Hematopoietic multipotent progenitor cell treated with erythropoietin and hydrocortisone succinate and interleukin-3 and kit ligand, for 15 days (in vitro differentiated cells): ENCODE data around the gene DNM3.
"Not testable (repeated sequence)": the region's sequence is repeated elsewhere in the genome, so short reads cannot be mapped to it uniquely, and the experiment has no call there.

Source experiments
- DNase-seq: peaks from one replicate; pipeline ENCODE4 v3.0.0-alpha.2; 2015; ENCODE audit warnings: low spot score

Gene DNM3

DNA sequence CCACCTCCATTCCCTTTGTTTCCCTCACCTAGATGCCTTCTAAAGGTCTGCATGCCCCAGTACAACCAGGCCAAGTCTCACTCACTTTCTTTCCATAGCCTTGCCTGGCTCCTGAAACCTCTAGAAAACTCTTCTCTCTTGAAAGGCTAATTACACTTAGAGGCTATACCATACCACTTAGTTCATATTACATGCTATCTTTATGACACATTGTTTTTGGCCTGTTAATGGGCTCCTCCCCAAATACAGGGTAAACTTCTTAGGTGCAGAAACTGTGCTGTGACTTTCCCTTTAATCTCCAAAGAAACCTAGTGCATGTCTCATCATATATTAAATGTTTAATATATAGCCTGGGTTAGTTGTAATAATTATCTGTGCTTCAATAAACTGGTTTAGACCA is 522.6 kb downstream of the DNM3 start:
- no peak for DNase-seq

GRCh38 chr1:172371646-172372045 is 530.3 kb downstream of the DNM3 start:
- not testable (repeated sequence) for DNase-seq

DNA sequence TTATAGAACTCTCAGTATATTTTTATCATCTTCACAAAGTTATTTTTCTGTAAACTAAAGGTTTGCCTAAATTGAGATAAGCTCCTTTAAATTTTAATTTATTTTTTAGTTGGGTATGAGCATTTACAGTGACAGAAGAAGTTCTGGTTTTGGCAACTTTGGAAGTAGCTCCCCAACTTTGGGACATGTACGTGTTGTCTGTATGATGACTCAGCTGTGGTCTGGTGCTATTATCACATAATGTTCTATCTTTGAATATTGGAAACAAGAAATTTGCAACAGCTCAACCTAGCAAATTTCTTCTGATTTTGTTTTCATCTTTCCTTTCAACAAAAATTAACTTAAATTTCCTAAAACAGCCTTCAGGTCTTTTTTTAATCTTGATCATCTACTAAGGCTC is 532.6 kb downstream of the DNM3 start:
- DNase-seq, result no peak

- no peak for DNase-seq
These were observed 533.9 kb downstream of the DNM3 start for GRCh38 chr1:172375211-172375631.

DNA sequence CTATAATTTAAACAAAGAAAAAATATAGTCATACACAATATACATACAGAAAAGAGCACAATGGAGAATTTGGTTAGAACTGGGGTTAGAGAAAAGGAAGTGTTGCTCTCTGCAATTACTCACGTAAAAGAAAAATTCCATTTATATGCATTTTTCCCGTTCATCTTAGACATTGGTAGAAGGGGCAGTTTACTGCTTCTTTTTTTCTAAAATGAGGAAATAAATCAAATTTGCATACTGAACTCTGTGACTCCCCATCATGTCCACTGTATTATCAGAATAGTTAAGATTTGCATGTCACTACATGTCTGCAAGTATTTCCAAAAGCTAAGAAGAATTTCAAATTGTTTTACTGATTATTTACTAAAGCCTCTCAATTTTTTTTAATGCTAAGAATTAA is 535.1 kb downstream of the DNM3 start:
- DNase-seq, result no peak

DNA sequence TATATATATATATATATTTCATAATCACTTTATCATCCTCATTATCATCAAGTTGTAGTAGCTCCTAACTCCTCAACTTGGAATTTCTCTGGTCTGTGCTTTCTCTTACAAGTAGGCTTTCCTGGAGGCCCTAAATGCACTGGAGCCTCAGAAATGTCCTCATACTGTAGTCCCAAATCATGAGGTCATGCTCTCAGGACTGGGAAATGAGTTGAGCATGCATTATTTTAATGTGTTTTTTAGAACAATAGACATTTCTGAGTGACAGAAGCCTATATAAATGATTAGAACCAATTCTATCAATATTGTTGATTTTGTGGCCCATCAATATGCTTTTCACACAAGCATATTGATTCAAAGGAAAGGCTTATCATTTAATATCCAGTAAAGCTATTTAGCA is 536.3 kb downstream of the DNM3 start:
- DNase-seq, result no peak

- no peak for DNase-seq
These were observed 536.9 kb downstream of the DNM3 start for GRCh38 chr1:172378109-172378760.

DNA sequence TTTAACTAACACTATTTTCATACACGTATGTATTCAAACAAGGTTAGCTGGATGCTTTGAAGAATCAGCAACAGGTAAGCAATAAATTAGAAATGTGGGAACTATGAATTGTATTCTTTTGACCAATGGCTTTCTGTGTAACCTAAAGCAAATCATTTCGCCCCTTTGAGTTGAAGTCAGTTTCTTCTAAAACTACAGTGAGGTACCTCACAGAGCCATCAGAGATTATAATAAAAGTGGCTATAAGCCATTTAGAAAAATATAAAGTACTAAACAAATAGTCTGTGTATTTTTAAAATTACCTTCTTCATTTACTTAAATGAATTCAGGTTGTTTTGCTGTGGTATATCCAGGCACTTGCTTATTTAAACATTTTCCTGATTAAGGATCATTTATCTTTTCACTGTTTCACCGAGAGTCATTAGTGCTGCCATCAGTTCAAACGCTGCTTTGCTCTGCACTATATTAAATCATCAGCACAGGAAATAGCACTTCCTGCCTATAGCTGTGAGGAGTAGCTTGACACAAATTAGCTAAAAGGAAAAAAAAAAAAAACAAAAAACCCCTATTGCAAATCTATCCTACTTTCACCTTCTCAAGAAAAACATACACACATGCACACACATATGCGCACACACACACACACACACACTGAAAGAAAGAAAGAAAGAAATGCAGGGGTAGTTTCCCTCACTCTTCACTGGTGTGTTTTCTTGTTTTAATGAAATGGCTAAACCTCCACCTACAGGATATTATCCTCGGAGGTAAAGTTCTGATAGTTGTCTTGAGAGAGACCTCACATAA is 539.3 kb downstream of the DNM3 start:
- no peak for DNase-seq

GRCh38 chr1:172381946-172382345 is 540.6 kb downstream of the DNM3 start:
- DNase-seq, result no peak

DNA sequence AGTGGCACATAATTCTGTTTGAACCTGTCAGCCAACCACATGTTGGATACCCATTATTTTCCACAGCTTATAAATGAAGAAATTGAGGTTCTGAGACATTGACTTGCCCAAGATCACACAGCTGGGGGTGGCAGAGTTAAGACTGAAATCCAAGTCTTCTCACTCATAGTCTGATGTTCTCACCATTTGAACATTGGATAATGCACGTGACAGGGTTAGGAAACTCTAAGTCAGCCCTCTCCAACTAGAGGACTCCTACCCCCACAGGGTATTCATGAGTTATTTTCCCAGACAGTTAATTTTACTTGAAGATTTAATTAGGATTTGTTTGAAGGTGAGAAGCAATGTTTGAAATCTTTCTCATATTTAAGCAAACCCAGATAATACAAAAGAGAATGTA is 541.1 kb downstream of the DNM3 start:
- no peak for DNase-seq

- no peak for DNase-seq
These were observed 541.7 kb downstream of the DNM3 start for GRCh38 chr1:172382990-172383389.

- no peak for DNase-seq
These were observed 542.2 kb downstream of the DNM3 start for GRCh38 chr1:172383536-172383935.

GRCh38 chr1:172384656-172385055 is 543.4 kb downstream of the DNM3 start:
- no peak for DNase-seq

DNA sequence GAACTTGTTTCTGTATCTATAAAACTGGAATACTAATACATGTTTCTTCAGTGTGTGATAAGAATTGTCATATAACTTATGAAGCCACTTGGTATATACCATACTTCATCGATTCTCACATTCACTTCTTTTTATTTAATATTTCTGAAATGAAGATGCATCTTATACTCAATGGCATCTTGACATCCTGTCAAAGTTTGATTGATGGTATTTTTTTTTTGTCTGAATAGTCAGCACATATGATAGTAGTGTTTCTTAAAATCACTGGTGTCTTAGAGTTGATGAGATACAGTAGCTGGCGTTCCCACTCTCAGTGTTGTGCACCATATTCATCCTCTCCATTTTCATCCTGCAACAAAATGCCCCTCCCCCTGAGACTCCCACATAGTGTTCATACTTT is 544.7 kb downstream of the DNM3 start:
- DNase-seq, result no peak

GRCh38 chr1:172388490-172388889 is 547.2 kb downstream of the DNM3 start:
- no peak for DNase-seq

GRCh38 chr1:172390301-172390682 is 549.0 kb downstream of the DNM3 start:
- no peak for DNase-seq

- no peak for DNase-seq
These were observed 549.6 kb downstream of the DNM3 start for GRCh38 chr1:172390683-172391551.

DNA sequence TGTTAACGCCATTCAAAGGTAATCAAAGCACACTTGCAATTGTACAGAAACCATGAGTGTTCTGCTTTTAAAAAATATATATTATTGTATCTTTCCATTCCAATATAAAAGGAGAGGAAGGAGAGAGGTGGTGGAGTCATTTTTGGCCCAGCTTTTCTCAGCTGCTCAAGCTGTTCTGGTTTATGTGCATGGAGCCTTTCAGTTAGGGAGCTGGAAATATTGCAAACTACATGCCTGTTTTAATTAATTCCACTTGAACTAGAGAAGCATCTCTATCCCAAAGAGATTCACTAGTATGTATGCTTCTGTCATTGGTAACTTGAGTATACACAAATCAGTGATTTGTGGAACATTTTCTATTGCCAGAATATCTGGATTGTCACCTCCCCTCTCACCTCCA is 550.7 kb downstream of the DNM3 start:
- DNase-seq, result no peak

DNA sequence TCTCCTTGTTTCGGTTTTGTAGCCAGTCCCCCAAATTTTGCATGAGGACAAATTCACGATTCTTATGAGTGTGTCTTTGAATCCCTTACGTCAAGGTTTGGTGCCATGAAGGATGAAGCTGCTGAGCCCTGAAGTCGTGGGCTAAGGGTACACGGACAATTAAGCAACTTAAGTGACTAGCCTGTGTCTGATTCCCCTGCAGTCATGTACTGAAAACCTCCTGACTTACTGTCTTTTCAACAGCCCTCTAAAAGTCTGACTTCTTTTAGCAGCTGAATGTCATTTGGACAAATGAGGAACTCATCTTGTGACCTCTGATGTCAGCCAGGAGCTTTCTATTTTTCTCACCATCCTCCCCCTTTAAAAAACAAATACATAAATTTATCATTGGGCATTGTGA is 552.1 kb downstream of the DNM3 start:
- DNase-seq, result no peak

DNA sequence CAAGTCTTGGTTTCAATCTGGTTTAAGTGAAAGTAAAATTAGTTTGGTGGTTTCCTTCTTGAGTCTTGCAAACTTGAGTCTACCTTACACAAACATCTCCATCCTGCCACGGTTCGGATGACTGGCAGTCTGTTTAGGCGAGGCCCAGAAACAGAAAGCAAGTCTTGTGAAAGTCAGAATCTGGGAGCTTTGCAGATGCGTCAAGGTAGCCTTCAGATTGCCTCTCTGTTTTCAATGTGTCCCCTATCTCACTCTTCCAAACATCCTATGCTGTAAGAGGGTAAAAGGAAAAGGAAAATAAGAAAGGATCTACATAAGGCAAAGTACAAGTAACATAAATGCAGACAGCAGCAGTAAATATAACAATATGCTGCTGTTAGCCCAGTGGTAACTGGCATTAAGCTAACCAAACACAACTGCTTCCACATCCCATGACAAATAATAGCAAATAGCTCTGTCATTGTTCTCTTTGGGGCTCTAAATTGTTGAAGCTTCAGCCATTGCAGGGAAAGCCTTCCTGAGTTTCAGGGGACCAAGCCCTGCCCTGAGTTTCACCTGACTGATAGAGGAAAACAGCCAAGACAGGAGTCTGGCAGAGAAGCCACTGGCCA is 552.9 kb downstream of the DNM3 start:
- DNase-seq, result no peak

- no peak for DNase-seq
These were observed 553.5 kb downstream of the DNM3 start for GRCh38 chr1:172394811-172395210.

DNA sequence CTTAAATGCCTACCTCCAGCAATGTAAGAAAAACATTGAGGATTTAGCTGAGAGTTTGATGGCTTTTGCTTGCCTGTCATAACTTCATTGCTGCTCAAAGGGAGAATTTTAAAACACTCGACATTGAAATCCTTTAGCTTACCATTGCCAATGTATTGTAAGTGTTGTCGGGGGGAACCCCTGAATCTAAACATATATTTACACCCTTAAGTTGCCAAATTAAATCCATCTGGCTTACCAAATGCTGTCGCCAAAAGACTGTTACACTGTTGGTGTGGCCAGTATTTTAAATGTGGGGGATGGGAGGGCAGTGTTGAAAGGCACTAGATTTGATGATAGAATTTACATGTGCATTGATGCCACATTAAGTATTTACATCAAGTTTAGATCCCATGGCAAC is 554.3 kb downstream of the DNM3 start:
- DNase-seq, result no peak
